AG09319 (cell line): ENCODE data around the gene ASB14.

Source experiments
- DNase-seq: peaks from one replicate; pipeline ENCODE4 v3.0.0-alpha.2; 2010; ENCODE audit warnings: low read depth; ENCODE audit errors: extremely low read depth
- CTCF ChIP-seq: IDR thresholded peaks from 2 replicates; pipeline ENCODE4 v1.5.1; 2011; ENCODE audit warnings: low read depth, mild to moderate bottlenecking, inconsistent platforms, low read length, moderate library complexity

ASB14 gene

GRCh38 chr3:57278237-57278636, 14.2 kb downstream of the ASB14 start:
- no peak for DNase-seq
- TF ChIP-seq CTCF = no peak

- TF ChIP-seq CTCF = no peak
- DNase-seq = no peak
Observed at GRCh38 chr3:57275393-57275792, 17.1 kb downstream of the ASB14 start.

- no peak for TF ChIP-seq CTCF
- no peak for DNase-seq
Observed at GRCh38 chr3:57274845-57275244, 17.6 kb downstream of the ASB14 start.

- TF ChIP-seq CTCF = no peak
- DNase-seq = no peak
Observed at GRCh38 chr3:57268416-57268815, 24.1 kb downstream of the ASB14 start.

GRCh38 chr3:57261929-57262328, 30.6 kb downstream of the ASB14 start:
- DNase-seq = no peak
- TF ChIP-seq CTCF = no peak

- TF ChIP-seq CTCF = no peak
- no peak for DNase-seq
Observed at GRCh38 chr3:57261119-57261518, 31.4 kb downstream of the ASB14 start.

- TF ChIP-seq CTCF = no peak
- DNase-seq = no peak
Observed at GRCh38 chr3:57257678-57258077, 34.8 kb downstream of the ASB14 start.

GRCh38 chr3:57256844-57257243, 35.6 kb downstream of the ASB14 start:
- DNase-seq = no peak

More at GRCh38 chr3:57256844-57257243, 35.6 kb downstream of the ASB14 start:
- TF ChIP-seq CTCF = no peak
